Measurements from ENCODE around the gene TEX13D. TPM values are rescaled to one million over a fixed set of nuclear protein-coding genes. Genes with fewer than 3 reads are reported as not detected.
A peak's percentile ranks its signal among the peaks of the same experiment; 100 is the strongest.

Gene TEX13D
- total RNA-seq, 1 donor, result not detected

GRCh38 chrX:124348182-124348581 lies 15.7 kb downstream of the TEX13D start:
- H3K27ac ChIP-seq (ENCODE audit: low read depth, low read length), result no peak overlapping the region
- H4K20me1 ChIP-seq (ENCODE audit: insufficient read depth, low read length), result no peaks in the 10 kb centered on the region
- no peaks in the 10 kb centered on the region for H3K27me3 ChIP-seq (ENCODE audit: insufficient read depth, low read length)
- no peak for TF ChIP-seq CTCF (IDR thresholded peaks at IDR 0.05; ENCODE audit: extremely low read depth, low read depth, low read length)
- no peaks in the 10 kb centered on the region for H3K9me3 ChIP-seq (ENCODE audit: low read depth, low read length)
- no peaks in the 10 kb centered on the region for H3K79me2 ChIP-seq (ENCODE audit: insufficient read depth, low read length)
- no peak overlapping the region for H2AFZ ChIP-seq (ENCODE audit: low read length)
- H3K4me2 ChIP-seq (ENCODE audit: insufficient read depth, low read length), result no peak overlapping the region
- DNase-seq (ENCODE audit: insufficient read length, low spot score, missing footprints), result peak; percentile 22
- H3K4me3 ChIP-seq (ENCODE audit: insufficient read depth, low read length), result no peak overlapping the region
- H3K4me1 ChIP-seq (ENCODE audit: insufficient read depth, low read length), result no peaks in the 10 kb centered on the region
- no peaks in the 10 kb centered on the region for H3K36me3 ChIP-seq (ENCODE audit: insufficient read depth, low read length)

- no peak for TF ChIP-seq CTCF (IDR thresholded peaks at IDR 0.05; ENCODE audit: extremely low read depth, low read depth, low read length)
- Histone ChIP-seq H3K79me2 (ENCODE audit: insufficient read depth, low read length) (no peaks in the 10 kb centered on the region), H2AFZ (ENCODE audit: low read length) (no peak overlapping the region), H3K36me3 (ENCODE audit: insufficient read depth, low read length) (no peaks in the 10 kb centered on the region), H3K27me3 (ENCODE audit: insufficient read depth, low read length) (no peaks in the 10 kb centered on the region), H4K20me1 (ENCODE audit: insufficient read depth, low read length) (no peaks in the 10 kb centered on the region), H3K4me3 (ENCODE audit: insufficient read depth, low read length) (no peak overlapping the region), H3K4me1 (ENCODE audit: insufficient read depth, low read length) (no peaks in the 10 kb centered on the region), H3K4me2 (ENCODE audit: insufficient read depth, low read length) (no peak overlapping the region), H3K27ac (ENCODE audit: low read depth, low read length) (no peak overlapping the region), H3K9me3 (ENCODE audit: low read depth, low read length) (no peaks in the 10 kb centered on the region)
- no peak for DNase-seq (ENCODE audit: insufficient read length, low spot score, missing footprints)
Observed at GRCh38 chrX:124348885-124349453, 16.5 kb downstream of the TEX13D start.

- Histone ChIP-seq H3K4me3 (ENCODE audit: insufficient read depth, low read length) (no peak overlapping the region), H3K36me3 (ENCODE audit: insufficient read depth, low read length) (no peaks in the 10 kb centered on the region)
- TF ChIP-seq CTCF (IDR thresholded peaks at IDR 0.05; ENCODE audit: extremely low read depth, low read depth, low read length), result no peak
Observed at GRCh38 chrX:124354648-124355047, 22.2 kb downstream of the TEX13D start.

GRCh38 chrX:124358800-124359383 lies 26.4 kb downstream of the TEX13D start:
- Histone ChIP-seq H3K4me1 (ENCODE audit: insufficient read depth, low read length) (no peaks in the 10 kb centered on the region), H3K36me3 (ENCODE audit: insufficient read depth, low read length) (no peaks in the 10 kb centered on the region), H3K79me2 (ENCODE audit: insufficient read depth, low read length) (no peaks in the 10 kb centered on the region), H3K27me3 (ENCODE audit: insufficient read depth, low read length) (no peaks in the 10 kb centered on the region), H2AFZ (ENCODE audit: low read length) (no peak overlapping the region), H3K9me3 (ENCODE audit: low read depth, low read length) (no peaks in the 10 kb centered on the region), H3K4me3 (ENCODE audit: insufficient read depth, low read length) (no peak overlapping the region), H3K27ac (ENCODE audit: low read depth, low read length) (no peak overlapping the region), H4K20me1 (ENCODE audit: insufficient read depth, low read length) (no peaks in the 10 kb centered on the region), H3K4me2 (ENCODE audit: insufficient read depth, low read length) (no peak overlapping the region)
- no peak for DNase-seq (ENCODE audit: insufficient read length, low spot score, missing footprints)
- TF ChIP-seq CTCF (IDR thresholded peaks at IDR 0.05; ENCODE audit: extremely low read depth, low read depth, low read length), result no peak

More at GRCh38 chrX:124354648-124355047, 22.2 kb downstream of the TEX13D start:
- Histone ChIP-seq H3K27me3 (ENCODE audit: insufficient read depth, low read length) (no peaks in the 10 kb centered on the region), H2AFZ (ENCODE audit: low read length) (no peak overlapping the region), H3K79me2 (ENCODE audit: insufficient read depth, low read length) (no peaks in the 10 kb centered on the region), H3K9me3 (ENCODE audit: low read depth, low read length) (no peaks in the 10 kb centered on the region), H3K4me2 (ENCODE audit: insufficient read depth, low read length) (no peak overlapping the region), H4K20me1 (ENCODE audit: insufficient read depth, low read length) (no peaks in the 10 kb centered on the region), H3K27ac (ENCODE audit: low read depth, low read length) (no peak overlapping the region), H3K4me1 (ENCODE audit: insufficient read depth, low read length) (no peaks in the 10 kb centered on the region)
- no peak for DNase-seq (ENCODE audit: insufficient read length, low spot score, missing footprints)

Data from osteoblast (primary cell).